PC-3 (cell line): Measurements from ENCODE around the gene DOK5.

ENCODE experiments used
- CTCF ChIP-seq: fragments of 300-600 bp; sonication (generic); conservative IDR thresholded peaks from 2 replicates; pipeline ENCODE4 v1.5.1; 2017; ENCODE audit warnings: antibody characterized with exemption, low read depth, mild to moderate bottlenecking, low read length
- EZH2 ChIP-seq: fragments of 300-600 bp; sonication (generic); IDR thresholded peaks from one replicate; pipeline ENCODE4 v1.6.1; 2017; ENCODE audit warnings: antibody characterized with exemption, mild to moderate bottlenecking, low read length; ENCODE audit not compliant: unreplicated experiment
- EZH2phosphoT487 ChIP-seq: fragments of 300-600 bp; sonication (generic); IDR thresholded peaks from 2 replicates; pipeline ENCODE4 v1.6.1; 2018; ENCODE audit warnings: mild to moderate bottlenecking, antibody characterized with exemption, low read length, borderline replicate concordance

GRCh38 chr20:54474866-54475265 lies 527 bp upstream of the DOK5 start:
- TF ChIP-seq CTCF (no peak), EZH2phosphoT487 (no peak), EZH2 (no peak)
